Neural cell (in vitro differentiated cells): ENCODE results near the gene TMEM106B.
"Not testable (repeated sequence)": the region's sequence is repeated elsewhere in the genome, so short reads cannot be mapped to it uniquely, and the experiment has no call there.

Experiments
- CTCF ChIP-seq: fragments of 450-650 bp; IDR thresholded peaks from 2 replicates; pipeline ENCODE4 v1.5.1; 2014; ENCODE audit warnings: antibody characterized with exemption, mild to moderate bottlenecking, moderate library complexity; ENCODE audit not compliant: poor library complexity, severe bottlenecking
- EP300 ChIP-seq: fragments of 450-650 bp; conservative IDR thresholded peaks from 2 replicates; pipeline ENCODE4 v1.6.1; 2014; ENCODE audit warnings: antibody characterized with exemption, mild to moderate bottlenecking, moderate library complexity; ENCODE audit not compliant: poor library complexity, severe bottlenecking
- MXI1 ChIP-seq: fragments of 450-650 bp; conservative IDR thresholded peaks from 2 replicates; pipeline ENCODE4 v1.6.1; 2014; ENCODE audit warnings: antibody characterized with exemption, mild to moderate bottlenecking; ENCODE audit not compliant: poor library complexity, severe bottlenecking
- POLR2AphosphoS5 ChIP-seq: IDR thresholded peaks from 2 replicates; pipeline ENCODE4 v1.6.1; 2012
- REST ChIP-seq: IDR thresholded peaks from 2 replicates; pipeline ENCODE4 v1.6.1; 2012; ENCODE audit warnings: borderline replicate concordance

- TF ChIP-seq POLR2AphosphoS5, EP300, CTCF, REST, MXI1: not testable (repeated sequence)
These were observed 40.9 kb upstream of the TMEM106B start for GRCh38 chr7:12169981-12170820.
